GM12878 (cell line): ENCODE measurements around the gene DDR1. TPM values are rescaled to one million over a fixed set of nuclear protein-coding genes. Genes with fewer than 3 reads are reported as not detected.

ENCODE experiments used
- ATF7 ChIP-seq: fragments of 450-650 bp; IDR thresholded peaks from 2 replicates; pipeline ENCODE4 v1.6.1; 2016; ENCODE audit warnings: low read depth, mild to moderate bottlenecking
- BACH1 ChIP-seq: fragments of 450-650 bp; IDR thresholded peaks from 2 replicates; pipeline ENCODE4 v1.6.1; 2017; ENCODE audit warnings: mild to moderate bottlenecking, borderline replicate concordance
- DPF2 ChIP-seq: fragments of 450-650 bp; IDR thresholded peaks from 2 replicates; pipeline ENCODE4 v1.6.1; 2017; ENCODE audit warnings: mild to moderate bottlenecking
- EED ChIP-seq: sonication (generic); IDR thresholded peaks from 2 replicates; pipeline ENCODE4 v1.6.1; 2016; ENCODE audit warnings: antibody characterized with exemption, low read depth
- EGR1 ChIP-seq, 2 experiments: IDR thresholded peaks; 1 replicate in 1 of 2; 2 replicates in 1 of 2; pipeline ENCODE4 v1.6.1; 2011 to 2012; ENCODE audit warnings: low read depth in 2 of 2, low read length in 2 of 2, borderline replicate concordance in 1 of 2, mild to moderate bottlenecking in 1 of 2, moderate library complexity in 1 of 2
- FOXK2 ChIP-seq: fragments of 450-650 bp; IDR thresholded peaks from 2 replicates; pipeline ENCODE4 v1.6.1; 2017; ENCODE audit warnings: mild to moderate bottlenecking, moderate library complexity
- GATAD2B ChIP-seq: fragments of 450-650 bp; conservative IDR thresholded peaks from 2 replicates; pipeline ENCODE4 v1.6.1; 2017; ENCODE audit warnings: low read depth, mild to moderate bottlenecking, moderate library complexity
- HDAC6 ChIP-seq: fragments of 200-600 bp; sonication (generic); IDR thresholded peaks from one replicate; pipeline ENCODE4 v1.8.0; 2017; ENCODE audit warnings: antibody characterized with exemption; ENCODE audit not compliant: unreplicated experiment
- HDGF ChIP-seq: fragments of 450-650 bp; IDR thresholded peaks from 2 replicates; pipeline ENCODE4 v1.6.1; 2016; ENCODE audit warnings: antibody characterized with exemption
- IKZF2 ChIP-seq, 2 experiments: fragments of 450-650 bp; IDR thresholded peaks; 2 replicates each; pipeline ENCODE4 v1.6.1; 2017; ENCODE audit warnings: mild to moderate bottlenecking in 2 of 2, moderate library complexity in 2 of 2
- MTA2 ChIP-seq: fragments of 450-650 bp; IDR thresholded peaks from 2 replicates; pipeline ENCODE4 v1.6.1; 2016; ENCODE audit warnings: low read depth, mild to moderate bottlenecking, moderate library complexity
- PAX5 ChIP-seq: IDR thresholded peaks from 2 replicates; pipeline ENCODE4 v1.6.1; 2011; ENCODE audit warnings: low read depth, low read length, borderline replicate concordance
- POLR2A ChIP-seq: IDR thresholded peaks from 2 replicates; pipeline ENCODE4 v1.6.1; 2011; ENCODE audit warnings: low read depth, mild to moderate bottlenecking, low read length
- POLR2AphosphoS5 ChIP-seq: IDR thresholded peaks from 2 replicates; pipeline ENCODE4 v1.6.1; 2011; ENCODE audit warnings: mild to moderate bottlenecking, low read length, inconsistent platforms
- RB1 ChIP-seq: fragments of 450-650 bp; formaldehyde crosslinking; IDR thresholded peaks from 2 replicates; pipeline ENCODE4 v1.6.1; 2017; ENCODE audit warnings: mild to moderate bottlenecking, borderline replicate concordance
- SUPT20H ChIP-seq: IDR thresholded peaks from 2 replicates; pipeline ENCODE4 v1.6.1; 2011; ENCODE audit warnings: low read depth, mild to moderate bottlenecking, low read length, moderate library complexity, borderline replicate concordance; ENCODE audit not compliant: control insufficient read depth
- TARDBP ChIP-seq: IDR thresholded peaks from 2 replicates; pipeline ENCODE4 v1.6.1; 2016; ENCODE audit warnings: borderline replicate concordance
- TCF3 ChIP-seq: IDR thresholded peaks from 2 replicates; pipeline ENCODE4 v1.6.1; 2012; ENCODE audit warnings: low read depth, mild to moderate bottlenecking, low read length, borderline replicate concordance; ENCODE audit not compliant: insufficient read depth
- ZBED1 ChIP-seq: IDR thresholded peaks from 2 replicates; pipeline ENCODE4 v1.6.1; 2016; ENCODE audit warnings: borderline replicate concordance
- polyA plus RNA-seq, 11 experiments: library from polyadenylated mRNA; depleted of rRNA in 4 of 11; unstranded in 6 of 11; stranded (reverse) in 5 of 11; fragments of >200 nt; fragmentation: Nextera tagmentation in 4 of 11; fragmentation: Illumina TruSeq in 1 of 11; extraction: Ambion mirVana in 4 of 11; extraction: Trizol in 1 of 11; gene quantifications; 1 replicate in 1 of 11; 2 replicates in 10 of 11; pipeline versions ENCODE4 v1.2.1 to v1.2.3, GENCODE V29; 2011 to 2016; ENCODE audit warnings: inconsistent platforms in 2 of 11, missing spikeins in 2 of 11, low read depth in 1 of 11
- total RNA-seq, 4 experiments: library from RNA; depleted of rRNA in 3 of 4; stranded (reverse); fragments of >200 nt in 3 of 4; fragmentation: Illumina TruSeq in 1 of 4; extraction: Trizol in 1 of 4; gene quantifications; 2 replicates each; pipeline versions ENCODE4 v1.2.1 to v1.2.3, GENCODE V29; 2013 to 2021
- TF ChIP-seq, protein P1 (sequence below): fragments of 450-650 bp; IDR thresholded peaks from 2 replicates; pipeline ENCODE4 v1.6.1; 2016; ENCODE audit warnings: mild to moderate bottlenecking
- TF ChIP-seq, protein P2 (sequence below): fragments of 450-650 bp; IDR thresholded peaks from 2 replicates; pipeline ENCODE4 v1.6.1; 2017; ENCODE audit warnings: antibody characterized with exemption, mild to moderate bottlenecking, moderate library complexity
- TF ChIP-seq, protein P3 (sequence below): fragments of 450-650 bp; IDR thresholded peaks from 2 replicates; pipeline ENCODE4 v1.6.1; 2016; ENCODE audit warnings: mild to moderate bottlenecking
- TF ChIP-seq, protein P4 (sequence below), 3 experiments: IDR thresholded peaks in 2 of 3; conservative IDR thresholded peaks in 1 of 3; 2 replicates each; pipeline ENCODE4 v1.5.1; 2011; ENCODE audit warnings: low read depth in 3 of 3, low read length in 3 of 3, mild to moderate bottlenecking in 3 of 3, control low read depth in 2 of 3, moderate library complexity in 2 of 3, inconsistent platforms in 1 of 3, mixed read lengths in 1 of 3; ENCODE audit not compliant: control insufficient read depth in 2 of 3, insufficient read depth in 1 of 3; ENCODE audit errors: extremely low read depth in 1 of 3

Gene DDR1
- total and polyA plus RNA-seq, 10 of the 15 experiments (the other 5 are each of a cell fraction or from before 2014, with no cell fraction given) = 1.1 to 39.0 (median 11.9) TPM

DNA sequence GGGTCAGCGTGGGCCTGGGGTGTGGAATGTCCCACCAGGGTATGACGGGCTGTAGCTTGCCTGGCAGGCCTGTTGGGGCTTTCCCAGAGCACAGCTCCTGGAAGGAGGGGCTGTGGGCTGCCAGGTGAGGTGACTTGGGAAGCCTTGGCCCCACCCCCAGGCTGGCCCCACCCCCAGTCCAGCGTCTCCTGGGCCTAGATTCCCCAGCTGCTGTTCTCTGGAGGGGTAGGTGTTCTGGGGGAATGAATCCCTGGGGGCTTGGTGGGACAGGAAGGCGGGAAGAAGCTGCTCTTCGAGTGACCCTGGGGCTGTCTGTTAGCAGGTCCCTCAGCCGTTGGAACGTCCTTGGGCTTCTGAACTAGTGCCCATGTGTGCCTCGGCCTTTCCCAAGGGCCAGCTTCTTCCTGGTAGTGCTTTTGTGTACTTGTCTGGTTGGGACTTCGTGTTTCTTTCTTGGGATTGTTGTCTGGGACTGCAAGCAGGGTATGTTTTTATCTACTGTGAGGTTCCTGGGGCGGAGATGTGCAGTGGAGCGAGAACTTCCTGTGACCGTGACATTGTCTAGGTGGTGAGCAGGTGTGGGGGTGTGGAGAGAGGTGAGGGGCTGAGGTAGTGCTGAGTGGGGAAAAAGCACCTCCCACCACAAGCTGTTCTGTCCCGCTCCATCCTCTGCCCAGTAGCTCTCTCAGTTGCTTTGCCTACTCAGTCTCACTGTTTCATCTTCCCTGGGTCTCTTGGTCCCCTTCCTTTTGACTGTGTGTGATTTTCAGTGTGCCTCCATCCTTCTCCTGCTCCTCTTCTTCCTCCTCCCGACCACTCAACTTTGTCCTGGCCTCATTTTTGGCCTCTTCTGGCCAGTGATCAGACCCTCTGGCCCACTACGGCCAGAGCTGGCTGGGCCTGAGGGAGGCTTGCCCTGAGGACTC lies 1.3 kb upstream of the DDR1 start (continued):
- TF ChIP-seq, protein P1, sequence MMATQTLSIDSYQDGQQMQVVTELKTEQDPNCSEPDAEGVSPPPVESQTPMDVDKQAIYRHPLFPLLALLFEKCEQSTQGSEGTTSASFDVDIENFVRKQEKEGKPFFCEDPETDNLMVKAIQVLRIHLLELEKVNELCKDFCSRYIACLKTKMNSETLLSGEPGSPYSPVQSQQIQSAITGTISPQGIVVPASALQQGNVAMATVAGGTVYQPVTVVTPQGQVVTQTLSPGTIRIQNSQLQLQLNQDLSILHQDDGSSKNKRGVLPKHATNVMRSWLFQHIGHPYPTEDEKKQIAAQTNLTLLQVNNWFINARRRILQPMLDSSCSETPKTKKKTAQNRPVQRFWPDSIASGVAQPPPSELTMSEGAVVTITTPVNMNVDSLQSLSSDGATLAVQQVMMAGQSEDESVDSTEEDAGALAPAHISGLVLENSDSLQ = no peak
- TF ChIP-seq IKZF2 (IDR thresholded peaks at IDR 0.05) = peak; percentile 5 to 21; a peak in 3 of 4 replicates
- peak; percentile 21; the same call in 1 of the 2 replicates for TF ChIP-seq RB1
- TF ChIP-seq EED = peak; percentile 18
- no peak for TF ChIP-seq ZBED1
- peak; percentile 38; the same call in 1 of the 2 replicates for TF ChIP-seq POLR2AphosphoS5
- TF ChIP-seq HDGF = peak; percentile 71; the same call in 1 of the 2 replicates
- TF ChIP-seq PAX5 = peak; percentile 94
- no peak for TF ChIP-seq SUPT20H
- TF ChIP-seq HDAC6 = no peak
- TF ChIP-seq, protein P2, sequence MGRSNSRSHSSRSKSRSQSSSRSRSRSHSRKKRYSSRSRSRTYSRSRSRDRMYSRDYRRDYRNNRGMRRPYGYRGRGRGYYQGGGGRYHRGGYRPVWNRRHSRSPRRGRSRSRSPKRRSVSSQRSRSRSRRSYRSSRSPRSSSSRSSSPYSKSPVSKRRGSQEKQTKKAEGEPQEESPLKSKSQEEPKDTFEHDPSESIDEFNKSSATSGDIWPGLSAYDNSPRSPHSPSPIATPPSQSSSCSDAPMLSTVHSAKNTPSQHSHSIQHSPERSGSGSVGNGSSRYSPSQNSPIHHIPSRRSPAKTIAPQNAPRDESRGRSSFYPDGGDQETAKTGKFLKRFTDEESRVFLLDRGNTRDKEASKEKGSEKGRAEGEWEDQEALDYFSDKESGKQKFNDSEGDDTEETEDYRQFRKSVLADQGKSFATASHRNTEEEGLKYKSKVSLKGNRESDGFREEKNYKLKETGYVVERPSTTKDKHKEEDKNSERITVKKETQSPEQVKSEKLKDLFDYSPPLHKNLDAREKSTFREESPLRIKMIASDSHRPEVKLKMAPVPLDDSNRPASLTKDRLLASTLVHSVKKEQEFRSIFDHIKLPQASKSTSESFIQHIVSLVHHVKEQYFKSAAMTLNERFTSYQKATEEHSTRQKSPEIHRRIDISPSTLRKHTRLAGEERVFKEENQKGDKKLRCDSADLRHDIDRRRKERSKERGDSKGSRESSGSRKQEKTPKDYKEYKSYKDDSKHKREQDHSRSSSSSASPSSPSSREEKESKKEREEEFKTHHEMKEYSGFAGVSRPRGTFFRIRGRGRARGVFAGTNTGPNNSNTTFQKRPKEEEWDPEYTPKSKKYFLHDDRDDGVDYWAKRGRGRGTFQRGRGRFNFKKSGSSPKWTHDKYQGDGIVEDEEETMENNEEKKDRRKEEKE = no peak
- no peak; the same call in 1 of the 2 replicates for TF ChIP-seq GATAD2B
- TF ChIP-seq DPF2 = no peak
- TF ChIP-seq, protein P3, sequence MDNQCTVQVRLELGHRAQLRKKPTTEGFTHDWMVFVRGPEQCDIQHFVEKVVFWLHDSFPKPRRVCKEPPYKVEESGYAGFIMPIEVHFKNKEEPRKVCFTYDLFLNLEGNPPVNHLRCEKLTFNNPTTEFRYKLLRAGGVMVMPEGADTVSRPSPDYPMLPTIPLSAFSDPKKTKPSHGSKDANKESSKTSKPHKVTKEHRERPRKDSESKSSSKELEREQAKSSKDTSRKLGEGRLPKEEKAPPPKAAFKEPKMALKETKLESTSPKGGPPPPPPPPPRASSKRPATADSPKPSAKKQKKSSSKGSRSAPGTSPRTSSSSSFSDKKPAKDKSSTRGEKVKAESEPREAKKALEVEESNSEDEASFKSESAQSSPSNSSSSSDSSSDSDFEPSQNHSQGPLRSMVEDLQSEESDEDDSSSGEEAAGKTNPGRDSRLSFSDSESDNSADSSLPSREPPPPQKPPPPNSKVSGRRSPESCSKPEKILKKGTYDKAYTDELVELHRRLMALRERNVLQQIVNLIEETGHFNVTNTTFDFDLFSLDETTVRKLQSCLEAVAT = peak; percentile 78
- peak; percentile 27; the same call in 1 of the 2 replicates for TF ChIP-seq POLR2A
- TF ChIP-seq MTA2 = 0 out of 2 replicates have a peak, but pooled peaks have one; percentile 20
- TF ChIP-seq TARDBP = 0 out of 2 replicates have a peak, but pooled peaks have one; percentile 9
- no peak for TF ChIP-seq BACH1
- TF ChIP-seq ATF7 = peak; percentile 41
- peak in 1 of 2 experiments; percentile 50; a peak in 1 of 3 replicates for TF ChIP-seq EGR1 (IDR thresholded peaks at IDR 0.05; ENCODE audit: borderline replicate concordance in 1 of 2, low read depth in 2 of 2, low read length in 2 of 2)
- no peak for TF ChIP-seq FOXK2
- TF ChIP-seq, protein P4, sequence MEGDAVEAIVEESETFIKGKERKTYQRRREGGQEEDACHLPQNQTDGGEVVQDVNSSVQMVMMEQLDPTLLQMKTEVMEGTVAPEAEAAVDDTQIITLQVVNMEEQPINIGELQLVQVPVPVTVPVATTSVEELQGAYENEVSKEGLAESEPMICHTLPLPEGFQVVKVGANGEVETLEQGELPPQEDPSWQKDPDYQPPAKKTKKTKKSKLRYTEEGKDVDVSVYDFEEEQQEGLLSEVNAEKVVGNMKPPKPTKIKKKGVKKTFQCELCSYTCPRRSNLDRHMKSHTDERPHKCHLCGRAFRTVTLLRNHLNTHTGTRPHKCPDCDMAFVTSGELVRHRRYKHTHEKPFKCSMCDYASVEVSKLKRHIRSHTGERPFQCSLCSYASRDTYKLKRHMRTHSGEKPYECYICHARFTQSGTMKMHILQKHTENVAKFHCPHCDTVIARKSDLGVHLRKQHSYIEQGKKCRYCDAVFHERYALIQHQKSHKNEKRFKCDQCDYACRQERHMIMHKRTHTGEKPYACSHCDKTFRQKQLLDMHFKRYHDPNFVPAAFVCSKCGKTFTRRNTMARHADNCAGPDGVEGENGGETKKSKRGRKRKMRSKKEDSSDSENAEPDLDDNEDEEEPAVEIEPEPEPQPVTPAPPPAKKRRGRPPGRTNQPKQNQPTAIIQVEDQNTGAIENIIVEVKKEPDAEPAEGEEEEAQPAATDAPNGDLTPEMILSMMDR (IDR thresholded peaks at IDR 0.05 in 2 of 3, conservative IDR thresholded peaks at IDR 0.05 in 1 of 3; ENCODE audit: control insufficient read depth in 2 of 3, extremely low read depth in 1 of 3, insufficient read depth in 1 of 3, low read depth in 3 of 3, low read length in 3 of 3) = no peak
- TF ChIP-seq TCF3 = 0 out of 2 replicates have a peak, but pooled peaks have one; percentile 29
